Nephron (organoid): Measurements from ENCODE around the gene RPP21.

Experiments
- H3K27ac Mint-ChIP-seq, 3 experiments: 2 replicates each; pipeline ENCODE4 v1.8.0; 2020; ENCODE audit warnings: mixed read lengths in 3 of 3, mild to moderate bottlenecking in 2 of 3, moderate library complexity in 1 of 3
- H3K27me3 Mint-ChIP-seq: 2 replicates; pipeline ENCODE4 v1.8.0; 2021; ENCODE audit warnings: low read depth, mild to moderate bottlenecking, moderate library complexity, mixed read lengths
- H3K36me3 Mint-ChIP-seq: 2 replicates; pipeline ENCODE4 v1.8.0; 2020; ENCODE audit warnings: low read depth, mixed read lengths
- H3K4me1 Mint-ChIP-seq: 2 replicates; pipeline ENCODE4 v1.8.0; 2020; ENCODE audit warnings: mixed read lengths
- H3K4me3 Mint-ChIP-seq, 3 experiments: 2 replicates each; pipeline ENCODE4 v1.8.0; 2020; ENCODE audit warnings: mild to moderate bottlenecking in 3 of 3, mixed read lengths in 3 of 3, moderate library complexity in 2 of 3
- H3K9me3 Mint-ChIP-seq: 2 replicates; pipeline ENCODE4 v1.8.0; 2020; ENCODE audit warnings: mixed read lengths
- TF ChIP-seq, protein P1 (sequence below), 3 experiments: fragments of 200-600 bp; sonication (generic); IDR thresholded peaks; one replicate each; pipeline ENCODE4 v1.5.0; 2021; ENCODE audit warnings: antibody characterized with exemption in 3 of 3; ENCODE audit not compliant: unreplicated experiment in 3 of 3

Gene RPP21

DNA sequence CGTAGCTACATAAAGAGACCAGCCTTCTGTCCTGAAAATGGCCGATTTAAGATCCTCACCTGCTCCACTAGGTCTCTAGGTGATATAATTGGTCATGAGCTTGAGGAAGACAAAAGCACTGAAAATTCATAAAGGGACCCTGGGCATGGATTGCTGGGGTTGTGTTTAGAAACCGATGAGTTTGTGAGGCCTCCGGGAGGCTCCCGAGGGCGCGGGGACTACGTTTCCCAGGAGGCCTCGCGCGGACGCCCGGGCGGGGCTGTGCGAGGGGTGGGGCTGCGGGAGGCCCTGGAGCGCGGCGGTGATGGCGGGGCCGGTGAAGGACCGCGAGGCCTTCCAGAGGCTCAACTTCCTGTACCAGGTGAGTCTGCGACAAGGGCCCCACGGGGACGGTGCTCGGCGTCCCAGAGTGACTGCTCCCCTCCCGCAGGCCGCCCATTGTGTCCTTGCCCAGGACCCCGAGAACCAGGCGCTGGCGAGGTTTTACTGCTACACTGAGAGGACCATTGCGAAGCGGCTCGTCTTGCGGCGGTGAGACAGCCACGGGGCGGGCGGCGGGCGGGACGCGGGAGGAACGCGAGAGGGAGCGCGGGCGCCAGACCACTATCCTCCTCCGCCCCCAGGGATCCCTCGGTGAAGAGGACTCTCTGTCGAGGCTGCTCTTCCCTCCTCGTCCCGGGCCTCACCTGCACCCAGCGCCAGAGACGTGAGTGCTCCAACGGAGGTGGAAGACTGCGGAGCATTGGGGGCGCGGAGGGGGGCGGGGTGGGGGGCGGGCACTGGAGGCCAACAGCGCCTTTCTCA, at the start of gene RPP21:
RPP21 (plus strand) TSS at position 289 of the 804 bp plus-strand sequence; CDS start at position 305, 16 bp downstream.
- Mint-ChIP-seq H3K4me1 (peaks cover 7% of the 10 kb centered on the region), H3K27me3 (no peaks in the 10 kb centered on the region), H3K9me3 (no peaks in the 10 kb centered on the region), H3K4me3 (peak within 1 kb of the TSS; percentile 86 to 93 (median 88)), H3K27ac (peak within 1 kb of the TSS; percentile 31 to 85 (median 65)), H3K36me3 (peaks cover 29% of the 10 kb centered on the region)
- TF ChIP-seq, protein P1, sequence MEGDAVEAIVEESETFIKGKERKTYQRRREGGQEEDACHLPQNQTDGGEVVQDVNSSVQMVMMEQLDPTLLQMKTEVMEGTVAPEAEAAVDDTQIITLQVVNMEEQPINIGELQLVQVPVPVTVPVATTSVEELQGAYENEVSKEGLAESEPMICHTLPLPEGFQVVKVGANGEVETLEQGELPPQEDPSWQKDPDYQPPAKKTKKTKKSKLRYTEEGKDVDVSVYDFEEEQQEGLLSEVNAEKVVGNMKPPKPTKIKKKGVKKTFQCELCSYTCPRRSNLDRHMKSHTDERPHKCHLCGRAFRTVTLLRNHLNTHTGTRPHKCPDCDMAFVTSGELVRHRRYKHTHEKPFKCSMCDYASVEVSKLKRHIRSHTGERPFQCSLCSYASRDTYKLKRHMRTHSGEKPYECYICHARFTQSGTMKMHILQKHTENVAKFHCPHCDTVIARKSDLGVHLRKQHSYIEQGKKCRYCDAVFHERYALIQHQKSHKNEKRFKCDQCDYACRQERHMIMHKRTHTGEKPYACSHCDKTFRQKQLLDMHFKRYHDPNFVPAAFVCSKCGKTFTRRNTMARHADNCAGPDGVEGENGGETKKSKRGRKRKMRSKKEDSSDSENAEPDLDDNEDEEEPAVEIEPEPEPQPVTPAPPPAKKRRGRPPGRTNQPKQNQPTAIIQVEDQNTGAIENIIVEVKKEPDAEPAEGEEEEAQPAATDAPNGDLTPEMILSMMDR (IDR thresholded peaks at IDR 0.05; ENCODE audit: unreplicated experiment in 3 of 3) = no peak

DNA sequence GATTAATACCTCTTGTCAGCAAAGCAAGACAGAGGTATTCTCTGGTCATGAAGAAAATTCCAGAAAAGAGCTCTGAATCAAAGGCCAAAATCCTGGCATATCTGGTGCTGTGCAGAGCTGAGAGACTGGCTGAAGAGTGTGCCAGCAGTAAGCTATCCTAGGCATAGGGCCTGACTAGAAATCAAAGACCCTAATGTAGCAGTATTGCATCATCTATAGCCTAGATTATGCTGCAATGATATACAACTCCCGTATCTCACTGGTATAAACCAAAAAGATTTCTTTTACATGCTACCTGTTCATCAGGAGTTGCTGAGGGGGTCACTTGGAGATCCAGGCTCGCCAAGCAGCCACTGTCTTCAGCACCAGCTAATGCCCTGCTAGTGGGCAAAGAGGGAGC, 49.1 kb upstream of the RPP21 start:
- no peak overlapping the region for H3K4me3 Mint-ChIP-seq
- H3K27ac Mint-ChIP-seq = no peak overlapping the region
- no peaks in the 10 kb centered on the region for H3K27me3 Mint-ChIP-seq
- peaks cover 20% of the 10 kb centered on the region for H3K9me3 Mint-ChIP-seq
- H3K36me3 Mint-ChIP-seq = peaks cover 92% of the 10 kb centered on the region
- TF ChIP-seq, protein P1 (IDR thresholded peaks at IDR 0.05; ENCODE audit: unreplicated experiment in 3 of 3) = no peak
- no peaks in the 10 kb centered on the region for H3K4me1 Mint-ChIP-seq

DNA sequence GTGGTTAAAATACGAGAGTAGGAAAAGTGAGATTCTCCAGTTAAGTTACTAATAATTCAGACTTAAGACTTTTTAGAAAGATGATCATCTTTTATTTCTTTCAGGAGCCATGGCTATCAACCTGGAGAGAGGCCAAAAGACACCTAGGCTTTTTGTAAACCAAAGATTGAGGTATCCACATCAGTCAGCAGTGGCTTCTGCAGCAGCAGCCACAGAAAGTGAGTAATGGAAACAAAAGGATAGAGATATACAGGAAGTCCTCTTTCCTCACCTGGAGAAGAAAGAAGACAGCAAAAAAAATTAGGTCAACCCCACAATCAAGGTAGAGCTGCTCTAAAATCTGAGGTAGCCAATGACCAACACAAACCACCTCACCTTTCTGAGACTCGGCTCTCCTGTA, 41.0 kb upstream of the RPP21 start:
- Mint-ChIP-seq H3K9me3 (peaks cover 41% of the 10 kb centered on the region), H3K36me3 (peaks cover 97% of the 10 kb centered on the region), H3K4me1 (no peaks in the 10 kb centered on the region), H3K4me3 (no peak overlapping the region), H3K27me3 (no peaks in the 10 kb centered on the region), H3K27ac (no peak overlapping the region)
- TF ChIP-seq, protein P1 (IDR thresholded peaks at IDR 0.05; ENCODE audit: unreplicated experiment in 3 of 3) = no peak

DNA sequence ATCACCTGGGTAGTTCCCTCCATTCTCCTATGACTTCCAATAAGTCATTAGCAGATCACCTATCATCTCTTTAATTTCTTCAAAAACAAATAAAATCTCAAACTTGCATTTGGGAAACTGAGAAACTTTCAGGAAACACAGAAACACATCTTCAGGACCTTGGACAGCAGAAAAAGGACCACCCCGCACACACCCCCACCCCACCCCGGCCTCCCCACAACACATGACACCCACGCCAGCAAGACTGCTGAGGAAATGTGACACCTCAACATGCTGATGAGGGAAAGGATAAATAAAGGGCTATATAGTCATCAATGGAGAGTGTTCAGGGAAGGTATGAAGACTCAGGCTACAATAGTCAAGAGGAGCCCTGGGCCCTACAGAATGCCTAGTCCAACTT, 33.9 kb upstream of the RPP21 start:
- Mint-ChIP-seq H3K9me3 (peaks cover 3% of the 10 kb centered on the region), H3K27me3 (no peaks in the 10 kb centered on the region), H3K4me1 (no peaks in the 10 kb centered on the region), H3K4me3 (no peak overlapping the region), H3K36me3 (peaks cover 67% of the 10 kb centered on the region), H3K27ac (no peak overlapping the region)
- TF ChIP-seq, protein P1 (IDR thresholded peaks at IDR 0.05; ENCODE audit: unreplicated experiment in 3 of 3) = no peak

DNA sequence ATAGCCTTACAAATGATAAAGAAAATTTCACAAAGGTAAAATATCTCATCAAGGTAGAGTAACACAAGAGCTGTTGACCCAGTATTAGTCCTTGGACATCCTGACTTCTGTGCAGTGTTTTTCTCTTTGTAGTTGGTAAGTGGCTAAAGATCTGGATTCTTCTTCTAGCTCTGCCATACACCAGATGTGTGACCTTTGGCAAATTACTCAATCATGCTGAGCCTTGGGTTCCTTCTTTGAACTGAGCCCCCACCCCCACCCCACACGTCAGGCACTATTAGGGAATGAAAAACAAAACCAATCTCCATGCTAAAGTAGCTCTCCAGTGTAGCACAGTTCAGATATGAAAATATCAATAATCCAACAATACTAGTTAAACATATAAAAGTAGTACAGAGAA, 33.3 kb upstream of the RPP21 start:
- Mint-ChIP-seq H3K4me1 (no peaks in the 10 kb centered on the region), H3K9me3 (peaks cover 3% of the 10 kb centered on the region), H3K27ac (no peak overlapping the region), H3K36me3 (peaks cover 67% of the 10 kb centered on the region), H3K27me3 (no peaks in the 10 kb centered on the region), H3K4me3 (no peak overlapping the region)
- TF ChIP-seq, protein P1 (IDR thresholded peaks at IDR 0.05; ENCODE audit: unreplicated experiment in 3 of 3) = no peak

DNA sequence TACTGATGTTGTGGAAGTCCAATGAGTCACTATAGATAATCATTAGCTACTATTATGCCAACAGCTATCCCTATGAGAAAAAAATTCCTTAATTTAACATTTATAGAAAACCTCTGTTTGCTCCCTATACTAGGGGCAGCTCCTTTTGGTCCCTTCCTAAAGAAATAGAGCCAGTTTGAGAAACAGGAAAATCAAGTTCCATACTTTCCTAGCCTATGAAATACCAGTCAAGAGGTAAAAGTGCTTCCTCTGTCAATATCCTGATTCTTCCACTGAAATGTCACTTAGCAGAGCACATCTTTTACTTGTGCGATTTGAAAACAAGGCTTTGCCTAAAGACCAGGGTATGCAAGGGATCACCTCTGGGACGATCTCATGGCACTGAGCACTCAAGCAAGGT, 32.7 kb upstream of the RPP21 start:
- TF ChIP-seq, protein P1 (IDR thresholded peaks at IDR 0.05; ENCODE audit: unreplicated experiment in 3 of 3) = no peak
- Mint-ChIP-seq H3K4me3 (no peak overlapping the region), H3K36me3 (peaks cover 62% of the 10 kb centered on the region), H3K27ac (no peak overlapping the region), H3K4me1 (no peaks in the 10 kb centered on the region), H3K27me3 (no peaks in the 10 kb centered on the region), H3K9me3 (peaks cover 3% of the 10 kb centered on the region)
